GM19324 (cell line): ENCODE results near the gene TSFM.

Experiments used
- ATAC-seq: cut with Tn5 transposase; IDR thresholded peaks from one replicate; pipeline ENCODE4 v1.9.1; 2021; ENCODE audit warnings: mild to moderate bottlenecking, moderate library complexity; ENCODE audit not compliant: unreplicated experiment, low FRiP score

The TSFM gene

DNA sequence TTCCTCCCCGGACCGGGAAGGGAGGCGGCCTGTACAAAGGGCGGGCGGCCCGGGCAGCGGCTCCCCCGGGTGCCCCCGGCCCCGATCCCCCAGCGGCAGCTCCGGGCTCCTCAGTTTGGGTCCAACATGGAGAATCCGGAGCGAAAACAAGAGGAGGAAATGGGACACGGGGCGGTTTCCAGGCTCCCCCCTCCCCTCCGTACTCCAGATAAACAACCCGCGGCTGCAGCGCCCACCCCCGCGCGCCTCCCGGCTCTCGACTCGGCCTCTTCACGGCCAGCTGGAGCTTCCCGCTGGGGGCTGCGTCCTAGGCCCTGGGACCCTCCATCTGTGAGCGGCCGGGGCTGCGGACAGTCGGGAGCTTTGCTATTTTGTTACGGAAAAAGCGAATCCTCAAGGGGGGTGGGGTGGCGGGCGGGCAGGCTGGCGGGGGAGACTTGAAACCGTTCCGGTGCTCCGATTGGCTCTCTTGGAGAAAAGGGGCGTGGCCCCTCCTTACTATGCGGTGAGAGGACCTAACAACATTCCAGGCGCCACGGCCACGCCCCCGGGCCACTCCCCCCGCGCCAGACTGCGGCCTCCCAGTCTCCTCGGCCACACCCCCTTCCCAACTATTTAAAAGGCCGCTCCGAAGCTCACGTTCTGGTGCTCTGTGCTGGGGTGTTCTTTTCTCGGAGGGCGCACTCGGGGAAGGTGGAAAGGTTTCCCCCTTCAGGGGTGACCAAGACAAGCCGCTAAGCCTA, 64.2 kb downstream of the TSFM start, which contains the start of gene CTDSP2:
Gene CTDSP2, minus strand, starts transcription at position 153 of the 743 bp plus-strand sequence. CDS start 294 bp downstream, outside the sequence.
- peak; percentile 47 for ATAC-seq
